Kidney epithelial cell (primary cell): ENCODE results near the gene AREL1. TPM values are rescaled to one million over a fixed set of nuclear protein-coding genes. Genes with fewer than 3 reads are reported as not detected.

Source experiments
- DNase-seq: peaks from one replicate; pipeline ENCODE4 v3.0.0-alpha.2; 2010; ENCODE audit warnings: low read depth
- H3K27me3 ChIP-seq: 2 replicates; pipeline ENCODE4 v1.6.0; 2011; ENCODE audit warnings: low read length; ENCODE audit not compliant: control insufficient read depth, insufficient read depth
- H3K36me3 ChIP-seq: 2 replicates; pipeline ENCODE4 v1.5.1; 2011; ENCODE audit warnings: low read length; ENCODE audit not compliant: control insufficient read depth, insufficient read depth
- H3K4me3 ChIP-seq: 2 replicates; pipeline ENCODE4 v1.5.1; 2011; ENCODE audit warnings: low read depth, mild to moderate bottlenecking, control low read depth, low read length
- total RNA-seq: library from RNA; depleted of rRNA; stranded (reverse); fragments of >200 nt; gene quantifications from 2 replicates; pipeline ENCODE4 v1.2.3, GENCODE V29; 2015
- TF ChIP-seq, protein P1 (sequence below): IDR thresholded peaks from 2 replicates; pipeline ENCODE4 v1.5.1; 2011; ENCODE audit warnings: mild to moderate bottlenecking, moderate library complexity, low read length, control low read depth, inconsistent platforms; ENCODE audit not compliant: insufficient read depth, poor library complexity, severe bottlenecking

AREL1 gene
- total RNA-seq, 1 donor from 2014 or later = 40.2 TPM

DNA sequence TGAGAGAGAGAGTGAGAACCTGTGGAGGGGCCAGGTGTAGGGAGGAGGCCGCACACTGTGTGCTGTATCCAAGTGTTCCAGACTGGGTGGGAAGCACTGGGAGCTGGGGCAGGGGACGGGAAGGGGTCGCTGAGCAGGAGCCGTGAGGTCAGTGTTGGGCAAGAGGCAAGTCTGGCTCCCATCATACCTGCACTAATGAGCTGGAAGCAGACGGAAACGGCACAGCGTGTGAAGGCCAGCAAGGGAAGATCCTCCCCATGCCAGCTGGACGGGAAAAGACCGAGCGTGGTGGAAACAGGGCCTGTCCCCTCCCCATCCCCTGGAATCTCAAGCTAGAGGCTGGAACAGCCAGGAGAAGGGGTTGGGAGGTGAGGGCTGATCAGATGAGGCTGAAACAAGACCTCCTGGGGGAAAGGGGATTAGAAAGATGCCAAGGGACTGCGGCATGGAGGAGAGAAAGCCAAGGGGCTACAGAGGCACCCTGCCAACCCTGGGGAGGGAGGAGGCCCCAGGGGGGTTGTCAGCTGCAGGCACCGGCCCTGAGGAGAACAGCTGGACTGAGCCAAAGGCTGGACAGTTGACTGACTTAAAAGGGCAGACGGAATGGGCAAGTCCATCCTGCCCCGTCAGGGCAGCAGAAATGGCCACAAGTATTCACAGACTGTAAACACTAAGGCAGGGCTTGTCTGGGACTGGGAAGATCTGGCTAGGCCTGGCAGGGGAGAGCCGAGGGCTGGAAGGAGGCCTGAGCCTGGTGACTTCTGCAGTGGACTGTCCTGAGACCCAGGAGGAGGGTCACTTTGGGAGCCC is 81.8 kb downstream of the AREL1 start:
- TF ChIP-seq, protein P1, sequence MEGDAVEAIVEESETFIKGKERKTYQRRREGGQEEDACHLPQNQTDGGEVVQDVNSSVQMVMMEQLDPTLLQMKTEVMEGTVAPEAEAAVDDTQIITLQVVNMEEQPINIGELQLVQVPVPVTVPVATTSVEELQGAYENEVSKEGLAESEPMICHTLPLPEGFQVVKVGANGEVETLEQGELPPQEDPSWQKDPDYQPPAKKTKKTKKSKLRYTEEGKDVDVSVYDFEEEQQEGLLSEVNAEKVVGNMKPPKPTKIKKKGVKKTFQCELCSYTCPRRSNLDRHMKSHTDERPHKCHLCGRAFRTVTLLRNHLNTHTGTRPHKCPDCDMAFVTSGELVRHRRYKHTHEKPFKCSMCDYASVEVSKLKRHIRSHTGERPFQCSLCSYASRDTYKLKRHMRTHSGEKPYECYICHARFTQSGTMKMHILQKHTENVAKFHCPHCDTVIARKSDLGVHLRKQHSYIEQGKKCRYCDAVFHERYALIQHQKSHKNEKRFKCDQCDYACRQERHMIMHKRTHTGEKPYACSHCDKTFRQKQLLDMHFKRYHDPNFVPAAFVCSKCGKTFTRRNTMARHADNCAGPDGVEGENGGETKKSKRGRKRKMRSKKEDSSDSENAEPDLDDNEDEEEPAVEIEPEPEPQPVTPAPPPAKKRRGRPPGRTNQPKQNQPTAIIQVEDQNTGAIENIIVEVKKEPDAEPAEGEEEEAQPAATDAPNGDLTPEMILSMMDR = no peak
- no peaks in the 10 kb centered on the region for H3K27me3 ChIP-seq
- DNase-seq = no peak
- no peaks in the 10 kb centered on the region for H3K36me3 ChIP-seq
- no peak overlapping the region for H3K4me3 ChIP-seq

DNA sequence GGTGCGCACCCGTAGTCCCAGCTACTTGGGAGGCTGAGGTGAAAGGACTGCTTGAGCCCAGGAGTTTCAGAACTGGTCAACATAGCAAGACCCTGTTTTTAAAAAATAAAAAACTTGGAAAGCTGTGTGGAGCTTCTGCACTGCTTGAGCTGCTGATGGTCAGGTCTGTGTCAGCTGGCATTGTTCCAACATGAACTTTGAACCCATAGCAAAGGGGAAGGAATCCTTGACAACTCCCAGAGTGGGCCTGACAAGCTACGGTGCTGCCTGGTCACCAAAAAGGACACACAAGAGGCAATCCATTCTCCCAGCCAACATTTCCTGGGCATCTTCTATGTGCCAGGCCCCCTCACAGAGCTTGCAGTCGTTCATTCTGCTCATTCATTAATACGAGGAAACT is 84.5 kb downstream of the AREL1 start:
- TF ChIP-seq, protein P1 = no peak
- Histone ChIP-seq H3K27me3 (no peaks in the 10 kb centered on the region), H3K4me3 (no peak overlapping the region)

GRCh38 chr14:74627076-74627475 is 85.8 kb downstream of the AREL1 start:
- DNase-seq = no peak
- TF ChIP-seq, protein P1 = no peak
- Histone ChIP-seq H3K4me3 (no peak overlapping the region), H3K36me3 (no peaks in the 10 kb centered on the region), H3K27me3 (no peaks in the 10 kb centered on the region)

More for the DNA sequence above, 84.5 kb downstream of the AREL1 start:
- H3K36me3 ChIP-seq = no peaks in the 10 kb centered on the region
- no peak for DNase-seq

GRCh38 chr14:74622257-74622656 is 90.6 kb downstream of the AREL1 start:
- no peaks in the 10 kb centered on the region for H3K27me3 ChIP-seq
- TF ChIP-seq, protein P1 = no peak
- no peak for DNase-seq

DNA sequence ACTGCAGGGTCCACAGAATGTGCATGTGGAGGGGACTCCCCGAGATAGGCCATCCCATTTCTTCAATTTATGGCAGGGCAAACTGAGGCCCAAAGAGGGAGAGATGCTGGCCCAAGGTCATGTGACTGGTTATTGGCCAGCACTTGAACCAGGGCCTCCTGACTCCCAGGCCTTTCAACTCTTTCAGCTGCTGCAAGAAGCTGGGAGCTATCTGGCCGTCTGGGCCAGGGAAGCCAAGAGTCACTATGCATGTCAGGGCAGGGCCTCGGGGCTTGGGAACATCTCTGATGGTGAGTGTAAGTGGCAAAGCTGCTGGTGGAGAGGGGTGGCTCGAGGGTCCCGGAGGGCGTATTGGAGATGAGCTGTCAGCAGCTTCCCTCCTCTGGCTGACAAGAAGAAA is 91.3 kb downstream of the AREL1 start:
- TF ChIP-seq, protein P1 = no peak

More at GRCh38 chr14:74622257-74622656, 90.6 kb downstream of the AREL1 start:
- H3K4me3 ChIP-seq = no peak overlapping the region
- H3K36me3 ChIP-seq = no peaks in the 10 kb centered on the region

GRCh38 chr14:74620923-74621322 is 92.0 kb downstream of the AREL1 start:
- no peaks in the 10 kb centered on the region for H3K36me3 ChIP-seq
- DNase-seq = no peak
- no peak overlapping the region for H3K4me3 ChIP-seq
- no peaks in the 10 kb centered on the region for H3K27me3 ChIP-seq
- TF ChIP-seq, protein P1 = no peak

More for the DNA sequence above, 91.3 kb downstream of the AREL1 start:
- Histone ChIP-seq H3K27me3 (no peaks in the 10 kb centered on the region), H3K4me3 (no peak overlapping the region), H3K36me3 (no peaks in the 10 kb centered on the region)
- DNase-seq = no peak
